GM18502 (cell line): Measurements from ENCODE around the gene UBE2E3.

ENCODE experiments used
- ATAC-seq: cut with Tn5 transposase; IDR thresholded peaks from one replicate; pipeline ENCODE4 v1.9.1; 2021; ENCODE audit warnings: mild to moderate bottlenecking; ENCODE audit not compliant: unreplicated experiment, poor library complexity

The UBE2E3 gene

DNA sequence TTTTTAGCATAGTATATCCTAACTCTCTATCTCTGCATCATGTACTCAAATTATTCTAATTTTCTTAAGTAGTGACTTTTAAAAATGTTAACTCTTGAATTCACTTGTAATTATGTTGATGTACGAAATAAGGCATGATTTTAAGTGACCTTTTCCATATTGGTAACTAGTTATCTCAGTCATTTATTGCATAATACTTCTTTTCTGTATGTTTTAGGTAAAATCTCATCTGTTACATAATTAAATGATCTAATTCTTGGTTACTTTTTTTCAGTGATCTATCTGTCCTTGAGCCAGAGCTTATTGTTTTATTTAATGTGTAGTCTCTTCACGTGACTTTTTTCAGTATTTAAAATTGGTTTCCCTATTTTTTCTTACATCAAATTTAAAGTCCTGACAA, 4.8 kb upstream of the UBE2E3 start:
- ATAC-seq: no peak

DNA sequence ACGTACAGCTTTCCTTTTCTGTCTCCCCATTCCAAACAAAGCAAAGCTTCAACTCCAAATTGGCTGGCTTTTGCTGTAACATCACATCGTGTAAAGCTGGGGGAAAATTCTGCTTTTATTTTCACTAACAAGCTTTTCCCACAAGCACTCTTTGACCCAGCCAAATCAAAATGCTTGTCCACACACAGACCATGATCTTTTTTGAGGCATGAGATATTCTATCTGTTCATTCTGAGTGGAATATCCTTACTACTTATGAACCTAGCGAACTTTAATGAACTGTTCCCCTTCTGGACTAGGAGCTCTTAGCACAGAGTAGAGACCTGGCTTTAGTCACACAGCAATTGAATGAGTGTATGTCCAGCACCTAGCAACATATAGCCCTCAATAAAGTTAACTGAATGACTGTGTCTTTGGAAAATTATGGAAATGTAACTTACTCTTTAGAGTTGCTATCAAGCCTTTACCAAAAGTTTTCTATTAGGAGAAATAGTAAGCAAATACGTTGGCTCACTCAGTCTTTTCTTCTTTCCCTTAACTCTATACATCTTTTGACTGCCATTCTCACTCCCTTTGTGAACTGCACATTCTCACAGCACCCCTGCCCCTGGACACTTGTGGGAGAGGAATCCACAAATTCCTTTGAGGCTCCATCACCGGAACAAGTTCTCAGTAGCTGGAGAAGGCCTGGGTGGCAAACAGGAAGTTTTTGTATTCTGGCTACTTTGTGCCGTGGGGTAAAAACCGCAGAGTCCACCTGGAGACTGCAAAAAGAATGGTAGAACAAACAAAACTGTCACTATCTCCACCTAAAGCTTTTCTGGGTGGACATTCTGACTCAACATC, 1.3 kb upstream of the UBE2E3 start:
- ATAC-seq: no peak

DNA sequence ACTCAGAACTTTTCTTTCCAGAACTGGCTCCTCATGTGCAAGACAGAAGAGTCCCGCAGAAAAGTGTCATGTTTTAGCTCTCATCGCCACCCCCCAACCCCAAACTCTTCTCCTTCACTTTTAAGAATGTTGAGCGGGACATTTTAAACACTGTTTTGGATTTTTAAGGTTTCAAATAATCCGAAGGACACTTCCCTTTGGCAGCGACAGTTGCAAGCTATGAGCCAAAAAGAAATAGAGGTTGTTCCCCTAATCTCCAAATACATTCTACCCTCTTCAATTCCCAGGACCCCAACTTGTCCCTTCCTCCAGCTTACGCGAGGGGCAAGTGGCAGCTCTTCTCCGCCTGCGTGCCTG, 678 bp upstream of the UBE2E3 start:
- ATAC-seq: no peak

DNA sequence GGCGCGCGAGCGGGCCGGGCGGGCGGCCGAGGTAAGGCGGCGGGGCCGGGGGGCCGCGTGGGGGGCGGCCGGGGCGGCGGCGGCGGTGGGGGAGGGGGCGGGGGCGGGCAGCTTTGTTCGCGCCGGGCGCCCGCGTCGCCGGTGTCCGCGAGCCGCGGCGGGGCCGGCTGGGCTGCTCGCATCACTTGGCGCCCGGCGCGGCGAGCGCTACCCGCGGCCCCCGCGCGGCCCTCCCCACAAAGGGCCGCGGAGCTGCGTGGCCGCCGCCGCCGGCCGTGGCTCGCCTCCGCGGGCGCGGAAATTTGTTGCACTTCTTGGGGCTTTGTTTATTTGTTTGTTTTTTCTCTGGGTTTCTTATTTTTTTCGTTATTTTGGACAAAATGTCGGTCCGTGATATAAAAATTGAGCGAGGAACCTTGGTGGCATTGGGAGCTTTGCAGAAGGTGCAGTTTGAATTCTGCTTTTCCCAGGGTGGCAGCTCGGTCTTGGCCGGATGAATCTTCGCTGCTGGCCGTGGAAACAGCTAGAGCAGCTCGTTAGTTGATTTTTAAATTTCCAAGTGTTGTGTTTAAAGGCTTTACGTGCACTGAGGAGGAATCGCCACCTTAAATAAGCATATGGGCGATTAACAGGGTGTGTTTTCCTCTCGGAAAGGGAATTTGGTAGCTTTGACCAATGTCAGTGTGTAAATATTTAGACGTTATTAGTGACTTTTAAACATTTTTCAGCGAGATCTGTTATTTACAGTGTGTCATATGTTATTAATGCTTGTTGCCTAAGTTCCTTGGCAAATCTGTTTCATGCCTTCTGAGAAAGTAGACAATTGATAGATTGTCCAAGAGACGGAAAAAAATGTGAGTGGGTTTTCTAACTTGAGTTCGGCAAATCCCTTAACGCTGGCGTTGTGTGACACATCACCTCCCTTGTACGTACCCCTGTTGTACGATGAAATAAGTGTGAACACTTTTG, 822 bp downstream of the UBE2E3 start:
- ATAC-seq: peak; percentile 15

DNA sequence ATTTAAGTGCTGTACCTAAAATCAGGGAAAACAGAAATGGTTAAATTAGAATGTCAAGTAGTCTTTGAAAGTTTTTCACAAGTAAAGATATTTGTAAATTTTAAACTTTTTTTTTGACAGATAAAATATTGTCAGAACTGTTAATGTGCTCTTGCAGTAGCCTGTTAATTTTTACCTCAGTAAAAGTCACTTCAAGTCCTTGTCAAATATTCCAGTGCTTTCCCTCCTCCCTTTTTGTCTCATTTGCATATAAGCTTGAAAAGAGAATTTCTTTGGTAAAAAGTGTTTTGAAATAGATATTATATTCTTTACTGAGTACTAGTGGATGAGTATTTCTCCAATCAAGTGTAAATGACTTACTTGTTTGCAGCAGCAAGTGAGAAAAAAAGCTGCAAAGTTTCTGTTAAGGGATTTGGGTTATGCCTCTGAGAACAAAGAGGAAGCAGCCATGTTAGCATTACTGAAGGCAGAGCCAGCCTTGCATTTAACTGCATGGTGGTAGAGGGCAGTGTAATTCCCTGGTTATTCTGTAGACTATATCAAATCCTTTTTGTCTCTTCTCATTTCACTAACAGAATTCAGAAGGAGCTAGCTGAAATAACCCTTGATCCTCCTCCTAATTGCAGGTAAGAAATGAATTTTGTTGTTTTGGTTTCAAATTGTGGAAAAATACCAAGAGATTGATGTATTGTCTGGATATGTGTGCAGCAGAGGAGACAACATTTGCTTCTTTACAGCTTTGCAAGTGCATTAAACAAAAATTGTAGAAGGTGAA, 3.2 kb downstream of the UBE2E3 start:
- peak; percentile 40 for ATAC-seq

DNA sequence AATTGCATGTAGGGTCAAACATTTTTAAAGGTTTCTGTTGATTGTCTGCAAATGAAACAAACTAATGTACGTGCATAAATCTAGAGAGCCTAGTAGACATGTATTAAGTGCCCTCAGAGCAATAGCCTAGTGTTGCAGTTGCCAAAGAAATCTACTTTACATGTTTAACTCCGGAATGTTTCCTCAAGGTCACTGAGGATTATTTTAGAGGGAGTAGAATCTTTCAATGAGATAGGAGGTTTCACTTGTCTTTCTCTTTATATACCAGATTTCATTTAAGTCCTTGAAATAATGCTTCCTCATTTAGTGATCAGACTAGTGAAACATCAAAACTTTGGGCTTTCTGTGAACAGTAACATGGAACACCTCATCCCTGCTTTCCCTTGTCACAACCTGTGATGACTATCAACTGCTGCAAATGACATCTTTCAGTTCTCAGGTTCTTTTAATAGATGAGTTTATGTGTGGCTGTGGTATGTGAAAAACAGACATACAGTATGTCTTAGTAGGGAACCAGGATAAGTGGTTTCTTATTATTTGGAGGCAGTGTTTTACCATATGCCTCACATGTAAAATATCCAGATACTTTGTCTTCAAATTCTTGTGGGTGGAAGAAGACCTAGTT, 5.5 kb downstream of the UBE2E3 start:
- ATAC-seq: no peak

DNA sequence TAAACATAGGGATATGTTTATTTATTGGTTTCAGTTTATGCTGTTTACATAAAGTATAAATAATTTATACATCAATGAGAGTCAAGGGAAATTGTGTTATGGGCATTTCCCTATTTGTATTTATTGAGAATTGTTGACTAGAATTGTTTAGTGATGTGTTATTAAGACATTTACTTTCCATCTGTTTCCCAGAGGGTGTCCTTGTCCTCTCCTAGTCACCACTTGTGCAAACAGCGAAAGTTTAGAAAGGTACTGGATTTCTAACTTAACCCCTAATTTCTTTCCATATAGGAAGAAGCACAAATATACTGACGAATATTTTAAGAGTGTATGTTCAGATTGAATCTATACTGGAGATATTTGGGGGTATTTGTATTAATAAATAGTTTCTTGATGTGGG, 6.7 kb downstream of the UBE2E3 start:
- ATAC-seq: no peak

DNA sequence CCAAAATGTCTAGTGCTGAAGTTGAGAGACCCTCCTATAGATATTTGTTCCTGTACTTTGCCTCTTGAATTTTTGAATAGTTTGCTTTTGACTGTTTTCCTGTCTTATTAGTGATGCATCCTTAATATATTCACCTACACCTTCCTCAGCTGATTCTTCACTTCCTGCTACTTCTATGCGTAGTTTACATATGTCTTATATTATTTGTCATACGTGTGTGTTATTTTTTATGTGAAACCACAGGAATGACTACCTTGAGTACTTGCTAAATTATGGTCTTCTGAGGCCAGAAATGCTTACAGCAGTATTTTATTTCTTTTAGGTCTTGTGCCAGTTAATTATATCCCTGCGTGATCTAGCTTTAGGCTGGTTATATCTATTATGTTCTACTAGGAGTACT, 9.9 kb downstream of the UBE2E3 start:
- no peak for ATAC-seq

DNA sequence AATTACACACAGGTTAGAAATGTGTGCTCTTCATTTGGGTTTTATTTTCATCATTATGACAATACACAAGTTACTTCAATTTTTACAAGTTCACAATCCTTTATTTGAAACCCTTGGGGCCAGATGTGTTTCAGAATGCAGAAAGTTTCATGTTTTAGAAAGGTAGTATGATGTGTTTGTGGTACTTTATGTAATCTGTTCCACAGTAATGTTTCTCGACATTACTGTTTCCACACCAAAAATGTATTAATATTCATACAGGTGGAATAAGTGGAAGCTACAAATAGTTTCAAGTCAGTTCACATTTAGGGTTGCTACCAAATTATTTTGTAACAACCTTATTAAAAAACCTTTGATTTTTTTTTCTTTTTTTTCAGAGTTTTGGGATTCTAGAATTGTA, 10.4 kb downstream of the UBE2E3 start:
- no peak for ATAC-seq

DNA sequence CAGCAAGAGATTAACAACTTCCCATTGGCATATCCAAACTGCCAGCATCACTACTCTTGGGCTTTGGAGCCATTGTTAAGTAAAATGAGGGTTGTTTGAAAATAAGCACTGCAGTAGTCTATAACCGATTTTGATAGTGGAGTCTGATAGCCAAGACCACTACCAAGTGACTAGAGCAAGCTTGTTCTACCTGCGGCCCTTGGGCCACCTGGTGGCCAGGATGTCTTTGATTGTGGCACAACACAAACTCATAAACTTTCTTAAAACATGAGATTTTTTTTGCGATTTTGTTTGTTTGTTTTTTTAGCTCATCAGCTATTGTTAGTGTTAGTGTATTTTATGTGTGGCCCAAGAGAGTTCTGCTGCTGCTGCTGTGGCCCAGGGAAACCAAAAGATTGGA, 11.0 kb downstream of the UBE2E3 start:
- no peak for ATAC-seq

DNA sequence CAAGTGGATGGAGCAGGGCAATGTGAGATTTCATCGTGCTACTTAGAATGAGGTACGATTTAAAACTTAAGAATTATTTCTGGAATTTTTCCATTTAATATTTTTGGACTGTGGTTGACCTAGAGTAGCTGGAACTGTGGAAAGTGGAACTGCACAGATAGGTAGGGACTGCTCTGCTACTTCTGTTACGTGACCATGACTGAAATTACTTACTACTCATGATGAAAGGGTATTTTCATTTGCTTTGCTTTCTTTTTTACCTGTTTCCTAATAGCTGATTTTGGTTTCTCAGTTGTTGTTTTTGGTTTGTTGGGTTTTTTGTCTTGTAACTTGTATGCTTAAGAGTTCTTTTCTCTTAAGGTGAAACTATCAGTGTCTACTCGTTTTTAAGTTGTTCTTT, 11.4 kb downstream of the UBE2E3 start:
- peak; percentile 55 for ATAC-seq

DNA sequence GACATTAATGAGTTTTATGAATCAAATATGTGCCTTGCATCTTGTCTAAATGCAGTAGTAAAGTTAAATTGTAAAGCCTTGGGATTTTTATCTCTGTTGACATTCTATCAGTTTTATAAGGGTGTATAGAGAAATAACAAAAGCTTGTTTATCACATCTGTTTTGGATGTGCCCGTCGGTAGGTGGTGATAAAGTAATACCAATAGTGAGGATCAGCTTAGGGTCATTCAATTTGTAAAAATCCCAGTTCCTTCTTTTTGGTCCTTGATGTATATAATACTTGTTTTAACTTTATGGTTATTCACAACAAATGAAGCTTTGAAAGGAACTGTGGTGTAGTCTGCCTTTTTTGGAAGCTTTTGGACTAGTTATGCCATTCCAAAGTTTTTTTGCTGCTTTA, 12.6 kb downstream of the UBE2E3 start:
- ATAC-seq: no peak

DNA sequence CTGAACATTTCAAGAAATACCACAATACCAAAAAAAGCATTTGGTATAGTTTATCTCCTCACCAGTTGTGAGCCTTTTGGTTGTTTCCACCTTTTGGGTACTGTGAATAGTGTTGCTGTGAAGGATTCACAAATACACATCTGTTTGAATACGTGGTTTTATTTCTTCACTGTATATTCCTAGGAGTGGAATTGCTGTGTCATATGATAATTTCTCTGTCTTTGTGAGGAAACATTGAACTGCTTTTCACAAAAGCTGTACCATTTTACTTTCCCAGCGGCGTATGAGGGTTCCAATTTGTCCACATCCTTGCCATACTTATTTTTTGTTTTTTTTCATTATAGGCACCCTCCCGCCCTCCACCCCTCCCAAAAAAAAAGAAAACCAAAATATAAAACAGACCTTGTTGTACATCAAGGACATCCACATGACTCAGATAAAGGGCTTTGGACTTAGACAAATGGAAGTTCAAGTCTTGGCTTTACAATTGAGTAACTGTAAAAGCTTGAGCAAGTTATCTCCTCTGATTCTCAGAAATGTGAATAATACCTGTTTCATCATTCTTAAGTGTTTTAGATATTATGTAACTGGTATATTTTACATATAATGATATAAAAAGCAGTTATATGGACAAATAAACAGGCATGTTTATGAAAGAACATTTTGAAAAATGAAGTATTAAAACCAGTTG, 19.0 kb downstream of the UBE2E3 start:
- ATAC-seq: no peak

DNA sequence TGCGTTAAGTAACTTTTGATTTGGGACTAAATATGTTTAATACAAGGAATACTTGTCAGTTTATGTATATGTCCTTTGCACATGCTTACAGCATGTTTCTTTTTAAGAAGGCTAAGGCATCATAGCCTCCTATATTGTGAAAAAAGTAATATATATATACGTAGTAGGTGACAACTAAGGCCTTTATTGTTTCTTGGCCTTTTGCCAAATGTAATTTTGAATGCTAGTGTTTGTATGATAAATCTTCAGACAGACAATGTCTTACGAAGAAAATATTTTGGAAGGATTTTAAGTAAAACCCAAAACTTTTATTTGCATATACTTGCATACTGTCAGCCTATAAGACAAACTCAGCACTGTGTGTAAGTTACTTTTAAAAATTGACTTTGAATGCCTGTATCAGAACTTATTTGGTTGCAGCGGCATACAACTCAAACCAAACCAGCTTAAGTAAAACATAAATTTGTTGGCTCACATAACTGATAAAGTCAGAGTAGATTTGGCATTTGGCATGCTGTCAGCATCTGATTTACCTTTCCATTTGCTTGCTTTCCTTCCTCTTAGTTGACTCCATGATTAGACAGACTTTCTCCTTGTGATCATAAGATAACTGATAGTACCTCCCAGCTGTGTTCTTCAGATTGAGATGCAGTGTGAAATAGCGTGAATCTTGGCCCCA, 24.4 kb downstream of the UBE2E3 start:
- no peak for ATAC-seq

DNA sequence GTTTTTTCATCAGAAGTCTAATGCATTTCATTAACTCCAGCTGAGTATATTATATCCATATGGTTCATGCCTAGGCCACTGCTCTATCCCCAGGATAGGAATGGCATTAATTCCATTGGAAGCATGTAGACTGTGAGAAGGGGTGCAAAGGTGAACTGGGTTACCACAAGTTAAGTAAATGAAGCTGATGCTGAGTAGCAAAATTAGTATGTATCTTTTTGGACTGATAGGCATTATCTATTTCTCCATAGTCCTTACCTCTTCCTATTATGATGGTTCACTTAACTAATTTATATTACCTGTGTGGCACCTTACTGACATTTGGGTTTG, 24.9 kb downstream of the UBE2E3 start:
- no peak for ATAC-seq

DNA sequence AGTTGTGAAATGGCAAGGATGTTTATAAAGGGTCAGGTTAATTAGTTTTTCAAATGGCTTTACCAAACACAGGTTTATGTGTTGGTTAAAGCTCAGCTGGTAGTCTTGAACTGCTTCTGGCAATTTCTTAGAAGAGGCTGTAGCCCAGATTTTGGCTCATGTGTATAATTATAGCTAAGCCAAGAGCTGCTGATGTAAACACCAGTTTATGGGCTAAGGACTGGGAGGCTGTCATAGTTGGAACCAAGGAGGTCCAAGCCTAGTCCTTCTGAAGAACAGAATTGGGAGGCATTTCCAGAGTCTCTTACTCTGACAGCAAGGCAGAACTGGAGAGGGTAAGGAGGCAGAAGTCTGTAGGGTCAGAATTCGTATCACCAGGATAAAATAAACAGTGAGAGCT, 25.4 kb downstream of the UBE2E3 start:
- ATAC-seq: no peak

DNA sequence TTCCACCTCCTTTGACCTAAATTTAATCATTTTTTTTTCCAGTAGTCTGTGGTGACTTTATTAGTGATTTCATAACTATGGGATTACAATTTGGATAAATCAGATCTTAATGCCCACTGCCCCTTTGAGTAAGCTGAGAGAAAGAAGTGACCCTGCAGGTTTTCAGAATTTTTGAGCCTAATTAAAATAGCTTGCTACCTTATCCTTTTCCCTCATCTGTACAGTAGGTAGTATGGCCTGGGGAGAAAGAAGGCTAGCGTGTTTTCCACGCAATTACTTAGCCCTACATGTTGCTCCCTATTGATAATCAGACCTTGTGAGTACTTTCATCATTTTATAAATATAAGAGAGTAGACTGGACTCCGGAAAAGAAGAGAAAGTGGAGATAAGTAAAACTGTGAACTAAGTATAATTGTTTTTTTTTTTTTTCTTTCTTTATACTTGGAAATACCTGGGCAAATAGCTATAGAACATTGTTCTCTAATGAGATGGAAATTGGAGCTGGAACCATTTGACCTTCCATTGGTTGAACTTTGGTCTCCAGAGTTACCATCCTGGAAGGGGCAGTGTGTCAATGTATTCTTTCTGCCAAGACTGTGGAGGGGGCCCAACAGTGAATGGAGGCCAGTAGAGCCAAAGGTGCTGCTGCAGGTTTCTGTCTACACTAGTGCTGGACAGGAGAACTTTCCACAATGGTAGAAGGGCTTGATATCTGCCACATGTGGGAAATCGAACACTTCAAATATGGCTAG, 26.9 kb downstream of the UBE2E3 start:
- no peak for ATAC-seq

DNA sequence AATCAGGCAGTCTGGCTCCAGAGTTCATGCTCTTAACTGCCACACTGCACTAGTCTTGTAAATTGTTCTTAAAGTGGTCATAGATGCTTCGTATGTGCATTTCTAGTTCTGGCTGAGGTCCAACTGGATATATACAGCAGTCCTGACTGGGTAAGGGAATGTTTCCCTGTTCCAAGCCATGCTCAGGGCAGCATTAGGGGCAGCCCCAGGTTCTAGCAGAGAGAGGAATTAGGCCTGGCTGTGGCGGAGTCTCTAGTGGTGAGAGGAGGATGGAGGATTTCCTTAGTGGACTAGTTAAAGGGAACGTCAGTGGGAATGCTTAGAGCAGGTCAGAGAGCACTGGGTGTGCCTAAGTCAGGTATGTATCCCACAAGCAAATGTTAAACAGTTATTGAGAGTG, 28.0 kb downstream of the UBE2E3 start:
- no peak for ATAC-seq
